GM10248 (cell line): ENCODE data around the gene STX19.
A peak's percentile ranks its signal among the peaks of the same experiment; 100 is the strongest.

Source experiments
- CTCF ChIA-PET: fragments of 300-600 bp; sonication (Branson Sonifier 250); formaldehyde crosslinking; extraction: SDS; loops from one replicate; lab custom pipeline; 2021; ENCODE audit warnings: antibody characterized with exemption; lab: Yijun Ruan, JAX
- POLR2A ChIA-PET: fragments of 350-650 bp; sonication (Branson Sonifier 250); formaldehyde crosslinking; extraction: SDS; loops from one replicate; lab custom pipeline; 2020; ENCODE audit warnings: antibody characterized with exemption; lab: Yijun Ruan, JAX
- DNase-seq: peaks from one replicate; pipeline ENCODE4 v3.0.0; 2012; ENCODE audit errors: extremely low spot score
- TF ChIP-seq, protein P1 (sequence below): IDR thresholded peaks from 2 replicates; pipeline ENCODE4 v1.5.1; 2012; ENCODE audit warnings: mild to moderate bottlenecking, low read depth; ENCODE audit errors: extremely low read depth, missing control alignments, control extremely low read depth

The STX19 gene

DNA sequence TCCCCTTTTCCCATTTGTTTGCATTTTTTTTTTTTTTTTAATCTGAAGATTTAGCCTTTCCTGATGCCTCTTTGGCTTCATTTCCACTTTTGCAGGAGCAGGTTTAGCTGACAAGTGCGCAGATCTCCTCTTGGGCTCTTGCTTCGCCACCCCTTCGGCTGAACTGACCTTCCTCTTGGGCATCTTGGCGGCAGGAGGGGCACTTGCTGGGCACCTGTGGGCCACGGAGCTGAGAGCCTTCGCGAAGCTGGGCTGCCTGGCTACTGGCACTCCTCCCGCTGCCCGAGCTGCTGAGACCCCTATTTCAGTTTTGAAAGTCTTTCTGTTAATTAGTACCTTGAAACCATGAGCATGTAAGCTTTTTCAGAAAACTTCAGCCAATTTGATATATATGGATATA lies 39.6 kb downstream of the STX19 start:
- ChIA-PET POLR2A (no interaction called here), CTCF (interaction anchor here (1.1 to 1.4 kb wide), 3 partner anchors 9 to 81 kb away, joined by 3 to 4 read pairs (median 4); partner anchors contain the start of gene ARL13B)
- TF ChIP-seq, protein P1, sequence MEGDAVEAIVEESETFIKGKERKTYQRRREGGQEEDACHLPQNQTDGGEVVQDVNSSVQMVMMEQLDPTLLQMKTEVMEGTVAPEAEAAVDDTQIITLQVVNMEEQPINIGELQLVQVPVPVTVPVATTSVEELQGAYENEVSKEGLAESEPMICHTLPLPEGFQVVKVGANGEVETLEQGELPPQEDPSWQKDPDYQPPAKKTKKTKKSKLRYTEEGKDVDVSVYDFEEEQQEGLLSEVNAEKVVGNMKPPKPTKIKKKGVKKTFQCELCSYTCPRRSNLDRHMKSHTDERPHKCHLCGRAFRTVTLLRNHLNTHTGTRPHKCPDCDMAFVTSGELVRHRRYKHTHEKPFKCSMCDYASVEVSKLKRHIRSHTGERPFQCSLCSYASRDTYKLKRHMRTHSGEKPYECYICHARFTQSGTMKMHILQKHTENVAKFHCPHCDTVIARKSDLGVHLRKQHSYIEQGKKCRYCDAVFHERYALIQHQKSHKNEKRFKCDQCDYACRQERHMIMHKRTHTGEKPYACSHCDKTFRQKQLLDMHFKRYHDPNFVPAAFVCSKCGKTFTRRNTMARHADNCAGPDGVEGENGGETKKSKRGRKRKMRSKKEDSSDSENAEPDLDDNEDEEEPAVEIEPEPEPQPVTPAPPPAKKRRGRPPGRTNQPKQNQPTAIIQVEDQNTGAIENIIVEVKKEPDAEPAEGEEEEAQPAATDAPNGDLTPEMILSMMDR: no peak
- no peak for DNase-seq

DNA sequence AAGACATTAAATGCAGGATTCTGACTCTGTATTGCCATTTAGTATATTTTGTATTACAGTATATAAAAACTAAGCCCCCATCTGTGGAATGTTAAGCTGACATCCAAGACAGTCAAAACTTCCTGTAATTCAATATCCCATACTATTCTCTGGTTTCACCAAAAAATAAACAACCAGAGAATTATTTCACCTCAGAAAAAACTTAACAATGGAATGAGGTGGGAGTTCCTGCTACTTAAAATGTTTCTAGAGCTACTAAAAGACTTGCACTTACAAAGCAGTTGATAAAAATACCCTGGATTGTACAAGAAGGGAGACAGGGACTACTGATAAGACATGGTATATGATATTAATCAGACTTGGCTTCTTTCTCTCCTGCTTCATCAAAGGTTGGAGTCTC lies 40.1 kb downstream of the STX19 start:
- ChIA-PET CTCF (interaction anchor here (1.4 kb wide), 1 partner anchor 8 kb away, joined by 4 read pairs; the partner anchor contains the start of gene ARL13B), POLR2A (no interaction called here)
- TF ChIP-seq, protein P1: no peak
- no peak for DNase-seq

DNA sequence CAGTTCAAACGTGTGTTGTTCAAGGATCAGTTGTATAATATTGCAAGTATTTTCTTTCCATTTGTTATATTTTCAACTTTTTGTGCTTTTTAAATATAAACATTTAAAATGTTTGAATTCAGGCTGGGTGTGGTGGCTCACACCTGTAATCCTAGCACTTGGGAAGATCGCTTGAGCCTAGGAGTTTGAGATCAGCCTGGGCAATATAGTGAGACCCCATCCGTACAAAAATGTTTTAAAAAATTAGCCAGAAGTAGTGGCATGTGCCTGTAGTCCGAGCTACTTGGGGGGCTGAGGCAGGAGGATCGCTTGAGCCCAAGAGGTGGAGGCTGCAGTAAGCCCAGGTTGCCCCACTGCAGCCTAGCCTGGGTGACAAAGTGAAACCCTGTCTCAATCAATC lies 43.8 kb downstream of the STX19 start:
- ChIA-PET POLR2A (no interaction called here), CTCF (interaction anchor here (2.2 kb wide), 1 partner anchor 23 kb away, joined by 5 read pairs; no protein-coding TSS in a partner anchor)
- DNase-seq: no peak
- TF ChIP-seq, protein P1: no peak

DNA sequence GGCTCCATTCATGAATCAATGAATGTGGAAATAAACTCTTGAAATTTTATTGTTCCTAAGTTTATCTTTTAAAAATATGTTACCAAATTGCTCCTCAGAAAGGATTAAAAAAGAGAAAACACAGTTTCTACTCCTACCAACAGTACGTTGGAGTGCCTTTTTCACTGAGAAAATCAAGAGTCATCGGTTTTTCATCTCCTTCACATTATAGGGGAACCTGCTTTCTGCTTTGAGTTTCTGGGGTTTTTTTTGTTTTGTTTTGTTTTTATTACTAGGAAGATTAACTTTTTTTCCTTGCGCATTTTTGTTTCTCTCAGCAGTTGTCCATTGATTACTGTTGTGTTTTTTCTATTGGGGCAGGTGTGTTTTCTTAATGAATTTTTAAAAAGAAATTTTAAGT lies 45.0 kb downstream of the STX19 start:
- CTCF ChIA-PET: no interaction called here
- DNase-seq: no peak
- POLR2A ChIA-PET: no interaction called here
- TF ChIP-seq, protein P1: no peak

DNA sequence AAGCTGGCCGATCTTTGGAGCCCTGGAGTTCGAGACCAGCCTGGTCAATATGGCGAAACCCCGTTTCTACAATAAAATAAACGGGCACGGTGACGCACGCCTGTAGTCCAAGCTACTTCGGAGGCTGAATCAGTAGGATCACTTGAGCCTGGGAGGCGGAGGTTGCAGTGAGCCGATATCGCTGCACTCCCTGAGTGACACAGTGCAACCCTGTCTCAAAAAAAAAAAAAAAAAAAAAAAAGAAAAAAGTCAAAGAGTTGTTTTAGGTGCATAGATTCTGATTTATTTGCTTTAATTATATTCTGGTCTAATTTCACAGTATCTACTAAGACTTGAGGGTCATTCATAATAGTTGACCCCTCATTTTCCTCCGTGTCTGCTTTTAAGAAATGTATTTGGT lies 46.7 kb downstream of the STX19 start:
- CTCF ChIA-PET: interaction anchor here (1.2 to 1.5 kb wide), 2 partner anchors 10 to 11 kb away, joined by 3 to 4 read pairs; no protein-coding TSS in a partner anchor
- DNase-seq: no peak
- POLR2A ChIA-PET: interaction anchor here (0.7 kb wide), 1 partner anchor 35 kb away, joined by 5 read pairs; no protein-coding TSS in a partner anchor
- TF ChIP-seq, protein P1: no peak

DNA sequence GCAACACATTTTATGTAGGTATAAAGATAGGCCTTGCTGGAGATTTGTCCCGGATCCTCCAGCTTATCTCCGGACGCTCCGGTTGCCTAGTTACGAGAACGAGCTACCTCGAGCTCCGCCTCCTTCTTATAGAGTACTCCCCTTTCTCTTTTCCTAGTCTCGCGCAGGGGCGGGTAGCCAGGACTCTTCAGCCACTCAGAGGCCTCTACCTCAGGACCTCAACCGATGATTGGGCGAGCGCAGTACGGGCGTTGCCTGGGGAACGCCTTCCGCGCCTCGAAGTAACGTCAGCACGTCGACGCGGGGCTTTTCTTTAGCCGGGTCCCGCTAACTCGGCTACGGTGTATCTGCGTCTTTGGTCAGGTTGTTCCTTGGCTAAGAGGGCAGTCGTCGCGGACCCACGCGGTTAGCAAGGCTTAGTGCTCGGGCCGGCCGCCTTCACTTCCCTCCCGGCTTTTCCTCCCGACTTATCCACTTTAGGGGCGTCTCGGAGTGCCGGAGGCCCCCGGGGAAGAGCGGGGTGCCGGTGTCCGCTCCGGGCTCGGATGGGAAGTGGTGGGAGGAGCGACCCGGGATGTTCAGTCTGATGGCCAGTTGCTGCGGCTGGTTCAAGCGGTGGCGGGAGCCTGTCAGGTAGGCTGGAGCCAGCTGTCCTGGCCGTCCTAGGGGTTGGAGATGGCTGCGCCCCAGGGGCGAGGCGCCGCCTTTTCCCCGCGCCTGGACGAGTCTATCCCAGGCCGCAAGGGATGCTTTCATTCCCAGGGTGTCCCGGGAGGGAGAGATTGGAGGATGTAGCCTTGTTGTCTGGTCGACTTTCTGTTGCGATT lies 48.3 kb downstream of the STX19 start, which contains the start of gene ARL13B:
ARL13B (plus strand) TSS at position 306 of the 827 bp plus-strand sequence; CDS start at position 575, 269 bp downstream.
- DNase-seq: peak; percentile 96
- ChIA-PET POLR2A (no interaction called here), CTCF (interaction anchor here (0.7 to 1.1 kb wide), 4 partner anchors 9 to 89 kb away, joined by 3 to 4 read pairs (median 4); partner anchors contain the start of genes DHFR2 and NSUN3)
- TF ChIP-seq, protein P1: no peak
